B cell (primary cell): ENCODE results near the gene EFCAB9. TPM values are rescaled to one million over a fixed set of nuclear protein-coding genes. Genes with fewer than 3 reads are reported as not detected.
A peak's percentile ranks its signal among the peaks of the same experiment; 100 is the strongest.

Source experiments
- ATAC-seq: fragments of 200-7000 bp; cut with Tn5 transposase; one replicate; pipeline ENCODE4 v1.10.0; 2021; ENCODE audit warnings: low read depth, mild to moderate bottlenecking, moderate number of reproducible peaks, moderate library complexity
- CTCF ChIA-PET: fragments of 350-600 bp; sonication (Branson Sonifier 250); formaldehyde crosslinking; loops from one replicate; lab custom pipeline; 2021; ENCODE audit warnings: antibody characterized with exemption, inconsistent platforms; lab: Charles Lee
- POLR2A ChIA-PET: fragments of 350-600 bp; sonication (Branson Sonifier 250); formaldehyde crosslinking; loops from one replicate; lab custom pipeline; 2021; ENCODE audit warnings: antibody characterized with exemption; lab: Charles Lee
- DNase-seq: peaks from one replicate; pipeline ENCODE4 v3.0.0; 2013
- H2AFZ ChIP-seq: 2 replicates; pipeline ENCODE4 v1.6.1; 2012; ENCODE audit warnings: mild to moderate bottlenecking, low read depth, low read length; ENCODE audit not compliant: insufficient read depth, poor library complexity, severe bottlenecking
- H3K27ac ChIP-seq, 2 donors: 1 replicate in 1 of 2; 2 replicates in 1 of 2; pipeline ENCODE4 v1.5.1; 2012 to 2013; ENCODE audit warnings: low read length in 2 of 2, mild to moderate bottlenecking in 2 of 2, moderate library complexity in 1 of 2
- H3K27me3 ChIP-seq, 4 experiments: fragments of 200-600 bp in 1 of 4; sonication (generic) in 1 of 4; replicated peaks in 1 of 4; 1 replicate in 2 of 4; 2 replicates in 2 of 4; pipeline versions ENCODE4 v1.6.1 to v1.7.0; 2013 to 2016; ENCODE audit warnings: low read length in 3 of 4, mild to moderate bottlenecking in 2 of 4, mixed read lengths in 1 of 4, moderate library complexity in 1 of 4; ENCODE audit not compliant: insufficient read depth in 4 of 4, control insufficient read depth in 3 of 4; ENCODE audit errors: control extremely low read depth in 1 of 4
- H3K36me3 ChIP-seq, 2 experiments: replicated peaks in 1 of 2; 1 replicate in 1 of 2; 2 replicates in 1 of 2; pipeline versions ENCODE4 v1.6.1 to v1.7.1; 2013; ENCODE audit warnings: low read length in 1 of 2; ENCODE audit not compliant: insufficient read depth in 2 of 2, control insufficient read depth in 1 of 2; ENCODE audit errors: control extremely low read depth in 1 of 2, extremely low read depth in 1 of 2
- H3K4me1 ChIP-seq, 2 donors: fragments of 200-600 bp in 1 of 2; sonication (generic) in 1 of 2; 1 replicate in 1 of 2; 2 replicates in 1 of 2; pipeline versions ENCODE4 v1.5.1 to v1.6.1; 2013 to 2017; ENCODE audit warnings: low read length in 2 of 2; ENCODE audit not compliant: control insufficient read depth in 2 of 2, insufficient read depth in 2 of 2
- H3K4me2 ChIP-seq: replicated peaks from 2 replicates; pipeline ENCODE3; 2012; ENCODE audit warnings: mild to moderate bottlenecking, low read depth, low read length; ENCODE audit not compliant: poor library complexity, severe bottlenecking
- H3K4me3 ChIP-seq, 5 experiments: fragments of 200-600 bp in 1 of 5; sonication (generic) in 1 of 5; 1 replicate in 3 of 5; 2 replicates in 2 of 5; pipeline versions ENCODE4 v1.5.1 to v1.7.0; 2011 to 2016; ENCODE audit warnings: low read length in 4 of 5, mild to moderate bottlenecking in 4 of 5, low read depth in 2 of 5, control low read depth in 1 of 5, moderate library complexity in 1 of 5; ENCODE audit not compliant: insufficient read depth in 1 of 5; ENCODE audit errors: control extremely low read depth in 1 of 5, extremely low read depth in 1 of 5
- H3K79me2 ChIP-seq: fragments of 200-600 bp; sonication (generic); one replicate; pipeline ENCODE4 v1.6.0; 2016; ENCODE audit warnings: low read length; ENCODE audit not compliant: control insufficient read depth, insufficient read depth
- H3K9ac ChIP-seq: fragments of 200-600 bp; sonication (generic); 2 replicates; pipeline ENCODE4 v1.6.1; 2017; ENCODE audit warnings: mild to moderate bottlenecking, low read length, moderate library complexity
- H3K9me3 ChIP-seq, 3 donors: one replicate each; pipeline versions ENCODE4 v1.6.1 to v1.7.1; 2013; ENCODE audit warnings: low read length in 2 of 3; ENCODE audit not compliant: control insufficient read depth in 2 of 3, insufficient read depth in 1 of 3; ENCODE audit errors: control extremely low read depth in 1 of 3
- H4K20me1 ChIP-seq: 2 replicates; pipeline ENCODE4 v1.6.0; 2012; ENCODE audit warnings: mild to moderate bottlenecking, low read length; ENCODE audit not compliant: insufficient read depth, control insufficient read depth, poor library complexity, severe bottlenecking
- H3K27ac Mint-ChIP-seq: one replicate; pipeline ENCODE4 v1.8.0; 2021; ENCODE audit warnings: mixed read lengths
- H3K27me3 Mint-ChIP-seq: one replicate; pipeline ENCODE4 v1.8.0; 2021; ENCODE audit warnings: mixed read lengths
- H3K4me1 Mint-ChIP-seq: one replicate; pipeline ENCODE4 v1.8.0; 2021; ENCODE audit warnings: mixed read lengths
- H3K4me3 Mint-ChIP-seq: one replicate; pipeline ENCODE4 v1.8.0; 2021; ENCODE audit warnings: mixed read lengths
- H3K9me3 Mint-ChIP-seq: one replicate; pipeline ENCODE4 v1.8.0; 2022; ENCODE audit warnings: mixed read lengths; ENCODE audit not compliant: insufficient read depth
- EZH2 ChIP-seq: IDR thresholded peaks from 2 replicates; pipeline ENCODE4 v1.6.1; 2012; ENCODE audit warnings: borderline replicate concordance, low read depth, mild to moderate bottlenecking, moderate library complexity, low read length; ENCODE audit not compliant: insufficient read depth, poor library complexity, severe bottlenecking
- WGBS: methylation state at CpG from one replicate; pipeline ENCODE4 v1.1.5; 2013; ENCODE audit warnings: missing lambda C conversion rate; ENCODE audit not compliant: insufficient coverage; 5-methylcytosine and 5-hydroxymethylcytosine counted together
- intact Hi-C: fragments of 100-400 bp; cut with micrococcal nuclease; formaldehyde crosslinking; loops from one replicate; pipeline ENCODE4 v1.10.0; 2022
- polyA plus RNA-seq: library from polyadenylated mRNA; depleted of rRNA; stranded (reverse); fragments of >200 nt; gene quantifications from 2 replicates; pipeline ENCODE4 v1.2.3, GENCODE V29; 2012
- total RNA-seq, 2 donors: library from RNA; stranded (reverse); fragments of 120-200 nt in 1 of 2; gene quantifications; 1 replicate in 1 of 2; 2 replicates in 1 of 2; pipeline versions ENCODE4 v1.2.3 to v1.2.4, GENCODE V29; 2013 to 2022
- TF ChIP-seq, protein P1 (sequence below): fragments of 200-600 bp; IDR thresholded peaks from one replicate; pipeline ENCODE4 v1.8.0; 2022; ENCODE audit warnings: antibody characterized with exemption, mild to moderate bottlenecking

Gene EFCAB9
- total and polyA plus RNA-seq, 2 donors (not counting 1 experiment from before 2014, with no cell fraction given) = not detected

DNA sequence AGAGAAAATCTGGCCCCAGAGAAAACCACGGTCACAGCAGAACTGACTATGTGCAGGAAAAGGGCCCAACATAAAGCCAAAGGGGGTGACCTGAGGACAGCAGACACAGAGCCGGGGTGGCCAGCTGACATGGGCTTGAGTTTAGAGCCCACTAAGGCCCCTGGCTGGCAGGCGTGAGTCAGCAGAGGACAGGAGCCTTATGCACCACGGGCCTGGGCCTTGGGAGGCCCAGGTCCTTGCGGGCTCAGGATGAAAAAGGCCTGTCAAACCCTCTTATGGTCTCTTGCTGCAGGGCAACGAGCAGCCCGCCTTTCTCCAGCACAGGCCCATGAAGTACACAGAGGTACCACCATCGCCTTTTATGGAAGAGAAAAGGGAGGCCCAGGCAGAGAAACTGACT is 25.7 kb upstream of the EFCAB9 start:
- no peak for TF ChIP-seq EZH2
- TF ChIP-seq, protein P1, sequence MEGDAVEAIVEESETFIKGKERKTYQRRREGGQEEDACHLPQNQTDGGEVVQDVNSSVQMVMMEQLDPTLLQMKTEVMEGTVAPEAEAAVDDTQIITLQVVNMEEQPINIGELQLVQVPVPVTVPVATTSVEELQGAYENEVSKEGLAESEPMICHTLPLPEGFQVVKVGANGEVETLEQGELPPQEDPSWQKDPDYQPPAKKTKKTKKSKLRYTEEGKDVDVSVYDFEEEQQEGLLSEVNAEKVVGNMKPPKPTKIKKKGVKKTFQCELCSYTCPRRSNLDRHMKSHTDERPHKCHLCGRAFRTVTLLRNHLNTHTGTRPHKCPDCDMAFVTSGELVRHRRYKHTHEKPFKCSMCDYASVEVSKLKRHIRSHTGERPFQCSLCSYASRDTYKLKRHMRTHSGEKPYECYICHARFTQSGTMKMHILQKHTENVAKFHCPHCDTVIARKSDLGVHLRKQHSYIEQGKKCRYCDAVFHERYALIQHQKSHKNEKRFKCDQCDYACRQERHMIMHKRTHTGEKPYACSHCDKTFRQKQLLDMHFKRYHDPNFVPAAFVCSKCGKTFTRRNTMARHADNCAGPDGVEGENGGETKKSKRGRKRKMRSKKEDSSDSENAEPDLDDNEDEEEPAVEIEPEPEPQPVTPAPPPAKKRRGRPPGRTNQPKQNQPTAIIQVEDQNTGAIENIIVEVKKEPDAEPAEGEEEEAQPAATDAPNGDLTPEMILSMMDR = no peak
- Histone ChIP-seq H3K79me2 (peaks cover 100% of the 10 kb centered on the region), H4K20me1 (peaks cover 95% of the 10 kb centered on the region), H3K4me2 (no peak overlapping the region), H3K4me3 (no peak overlapping the region), H3K9me3 (no peaks in the 10 kb centered on the region), H3K9ac (no peak overlapping the region), H3K36me3 (peaks cover 0 to 61% of the 10 kb centered on the region in 2 experiments), H3K4me1 (peaks cover 49 to 61% of the 10 kb centered on the region in 2 donors), H3K27ac (no peak overlapping the region), H2AFZ (no peak overlapping the region), H3K27me3 (no peaks in the 10 kb centered on the region)
- no peaks in the 10 kb centered on the region for H3K9me3 Mint-ChIP-seq
- no peak for ATAC-seq
- intact Hi-C loops = no loop called here
- 79% methylated on average over 8 of the region's 8 CpGs for WGBS
- no peak for DNase-seq
- H3K27me3 Mint-ChIP-seq = no peaks in the 10 kb centered on the region
- H3K4me1 Mint-ChIP-seq = peaks cover 71% of the 10 kb centered on the region
- no peak overlapping the region for H3K4me3 Mint-ChIP-seq
- H3K27ac Mint-ChIP-seq = peak overlapping the region; percentile 2
- ChIA-PET CTCF (interaction anchor here (10.6 kb wide), 1 partner anchor 19 kb away, joined by 155 read pairs; the partner anchor contains the start of gene STK10), POLR2A (no interaction called here)

DNA sequence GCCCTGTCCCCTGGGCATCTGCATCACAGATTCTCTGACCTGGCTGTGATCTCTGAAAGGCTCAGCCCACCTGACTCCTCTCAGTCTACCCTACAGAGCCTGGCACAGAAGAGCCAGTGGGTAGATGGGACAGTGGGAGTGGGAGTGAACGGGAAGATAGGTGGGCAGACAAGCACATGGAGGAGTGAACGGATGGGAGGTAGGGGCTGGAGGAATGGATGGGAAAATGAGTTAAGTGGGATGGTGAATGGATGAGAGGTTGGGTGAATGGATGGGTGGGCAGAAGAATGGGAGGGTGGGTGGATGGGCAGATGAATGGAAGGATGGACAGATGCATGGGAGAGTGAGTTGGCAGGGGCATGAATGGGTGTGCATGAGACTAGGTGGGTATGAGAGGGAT is 24.8 kb upstream of the EFCAB9 start:
- Mint-ChIP-seq H3K4me1 (peaks cover 77% of the 10 kb centered on the region), H3K9me3 (no peaks in the 10 kb centered on the region), H3K27me3 (no peaks in the 10 kb centered on the region), H3K27ac (no peak overlapping the region), H3K4me3 (no peak overlapping the region)
- Histone ChIP-seq H2AFZ (no peak overlapping the region), H3K9me3 (no peaks in the 10 kb centered on the region), H3K79me2 (peaks cover 100% of the 10 kb centered on the region), H3K4me1 (peaks cover 58 to 70% of the 10 kb centered on the region in 2 donors), H3K4me3 (no peak overlapping the region), H3K27ac (peak overlapping the region in 1 of 2 donors; percentile 62), H3K27me3 (no peaks in the 10 kb centered on the region), H3K4me2 (no peak overlapping the region), H3K9ac (no peak overlapping the region), H4K20me1 (peaks cover 93% of the 10 kb centered on the region), H3K36me3 (peaks cover 0 to 61% of the 10 kb centered on the region in 2 experiments)
- intact Hi-C loops = no loop called here
- POLR2A ChIA-PET = no interaction called here
- DNase-seq (no peak), ATAC-seq (no peak)
- TF ChIP-seq, protein P1 = no peak
- no peak for TF ChIP-seq EZH2
- 100% methylated on average over 2 of the region's 2 CpGs for WGBS
- CTCF ChIA-PET = interaction anchor here (10.6 kb wide), 1 partner anchor 18 kb away, joined by 155 read pairs; the partner anchor contains the start of gene STK10
